HCEC 1CT (cell line): Measurements from ENCODE around the gene CCP110.

Source experiments
- DNase-seq: peaks from one replicate; pipeline ENCODE4 v3.0.0-alpha.2; 2017

The CCP110 gene

DNA sequence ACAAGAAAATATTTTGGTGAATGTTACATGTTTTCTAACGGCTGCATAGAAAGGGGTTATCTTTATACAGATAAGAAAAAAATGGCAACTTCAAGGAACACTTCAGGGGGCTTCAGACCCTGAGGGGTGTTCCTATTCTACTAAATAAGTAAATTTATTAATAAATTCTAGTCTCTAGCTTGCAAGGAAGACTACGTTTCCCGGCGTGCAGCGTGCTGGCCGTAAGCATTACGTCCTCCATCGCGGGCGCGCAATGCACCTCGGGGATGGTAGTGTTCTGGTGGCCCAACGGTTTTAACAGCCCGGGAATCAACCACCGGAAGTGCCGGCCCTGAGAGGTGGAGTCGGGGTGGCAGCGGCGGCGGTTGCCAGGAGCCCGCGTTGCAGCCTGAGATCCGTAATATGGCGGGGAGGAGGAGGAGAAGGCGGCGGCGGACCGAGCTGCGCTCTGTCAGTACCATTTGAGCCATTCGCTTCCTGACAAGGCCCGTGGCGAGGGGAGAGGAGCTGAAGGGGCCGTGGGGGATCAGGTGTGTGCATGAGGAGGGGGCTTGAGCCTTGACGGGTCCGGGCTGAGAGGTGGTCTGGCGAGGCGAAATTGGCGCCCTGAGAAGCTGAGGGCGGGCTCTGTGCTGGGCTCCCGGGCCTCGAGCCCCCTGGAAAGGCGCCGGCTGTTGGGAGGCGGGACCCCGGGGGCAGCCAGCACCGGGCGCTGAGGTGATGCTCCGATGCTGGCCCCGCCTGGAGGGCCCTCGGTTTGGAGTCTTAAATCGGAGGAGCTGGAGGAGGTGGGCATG is at the start of gene CCP110:
Gene CCP110 (plus strand): TSS at position 384 of the 797 bp plus-strand sequence. CDS start 3,940 bp downstream, outside the sequence.
- DNase-seq = peak; percentile 96

- DNase-seq = no peak
These were observed 49.1 kb upstream of the CCP110 start for GRCh38 chr16:19474617-19475016.

DNA sequence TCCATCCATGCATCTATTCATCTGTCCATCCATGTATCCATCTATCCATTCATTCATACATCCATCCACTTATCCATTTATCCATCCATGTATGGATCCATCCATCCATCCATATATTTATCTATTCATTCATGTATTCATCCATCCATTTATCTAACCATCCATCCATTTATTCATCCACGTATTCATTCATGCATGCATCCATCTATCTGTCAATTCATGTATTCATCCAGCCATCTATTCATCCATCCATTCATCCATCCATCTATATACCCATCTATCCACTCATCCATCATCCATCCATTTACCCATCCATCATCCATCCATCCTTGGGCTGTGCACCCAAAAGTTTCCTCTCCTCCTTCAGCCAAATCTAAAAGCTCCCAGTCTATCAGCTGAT is 45.2 kb upstream of the CCP110 start:
- no peak for DNase-seq

- DNase-seq = no peak
These were observed 44.4 kb upstream of the CCP110 start for GRCh38 chr16:19479302-19479721.

GRCh38 chr16:19481296-19481695 is 42.4 kb upstream of the CCP110 start:
- DNase-seq = no peak

GRCh38 chr16:19481769-19482168 is 42.0 kb upstream of the CCP110 start:
- no peak for DNase-seq

DNA sequence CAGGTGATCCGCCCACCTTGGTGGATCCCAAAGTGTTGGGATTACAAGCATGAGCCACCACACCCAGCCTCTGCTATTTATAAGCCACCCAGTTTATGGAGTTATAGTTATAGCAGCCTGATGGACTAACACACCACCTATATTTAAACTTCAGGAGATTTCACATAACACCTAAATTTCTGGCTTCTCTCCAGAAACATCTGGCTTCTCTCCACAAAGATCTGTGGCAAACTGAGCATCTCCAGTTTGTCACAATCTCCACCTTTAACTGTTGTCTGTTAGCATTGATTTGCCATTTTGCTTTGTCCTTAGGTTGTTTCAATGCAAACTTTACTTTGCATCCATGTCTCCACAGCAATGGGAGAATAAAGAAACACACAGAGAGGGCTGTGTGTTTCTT is 41.5 kb upstream of the CCP110 start:
- no peak for DNase-seq

- DNase-seq = no peak
These were observed 39.6 kb upstream of the CCP110 start for GRCh38 chr16:19484096-19484495.

DNA sequence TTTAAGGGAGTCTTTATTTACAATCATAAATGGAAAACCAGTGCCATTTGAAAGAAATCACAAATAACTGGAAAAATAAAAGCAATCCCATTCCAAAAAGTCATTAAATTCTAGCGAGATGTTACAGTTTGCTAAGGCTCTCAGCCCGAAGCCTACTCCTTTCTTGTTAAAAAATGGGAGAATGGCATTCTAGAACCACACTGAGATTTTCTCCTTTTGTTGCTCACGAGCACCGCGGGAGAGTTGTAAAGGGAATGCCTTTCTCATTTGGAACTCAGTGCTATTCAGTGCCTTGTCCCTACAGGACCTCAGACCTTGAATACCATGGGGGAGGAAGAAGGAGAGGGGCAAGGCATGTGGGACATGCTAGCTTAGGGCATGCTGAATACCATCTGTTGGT is 38.1 kb upstream of the CCP110 start:
- DNase-seq = no peak

DNA sequence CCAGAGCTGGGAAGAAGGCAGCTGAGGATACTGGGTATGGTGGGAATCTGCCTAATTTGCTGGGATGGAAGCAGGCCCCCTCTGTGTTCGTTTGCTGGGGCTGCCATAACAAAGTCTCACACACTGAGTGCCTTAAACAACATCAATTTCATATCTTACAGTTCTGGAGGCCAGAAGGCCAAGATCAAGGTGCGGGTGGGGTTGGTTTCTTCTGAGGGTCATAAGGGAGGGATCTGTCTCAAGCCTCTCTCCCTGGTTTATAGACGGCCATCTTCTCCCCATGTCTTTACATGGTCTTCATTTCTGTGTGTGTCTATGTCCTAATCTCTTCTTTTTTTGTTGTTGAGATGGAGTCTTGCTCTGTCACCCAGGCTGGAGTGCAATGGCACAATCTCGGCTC is 37.7 kb upstream of the CCP110 start:
- no peak for DNase-seq

DNA sequence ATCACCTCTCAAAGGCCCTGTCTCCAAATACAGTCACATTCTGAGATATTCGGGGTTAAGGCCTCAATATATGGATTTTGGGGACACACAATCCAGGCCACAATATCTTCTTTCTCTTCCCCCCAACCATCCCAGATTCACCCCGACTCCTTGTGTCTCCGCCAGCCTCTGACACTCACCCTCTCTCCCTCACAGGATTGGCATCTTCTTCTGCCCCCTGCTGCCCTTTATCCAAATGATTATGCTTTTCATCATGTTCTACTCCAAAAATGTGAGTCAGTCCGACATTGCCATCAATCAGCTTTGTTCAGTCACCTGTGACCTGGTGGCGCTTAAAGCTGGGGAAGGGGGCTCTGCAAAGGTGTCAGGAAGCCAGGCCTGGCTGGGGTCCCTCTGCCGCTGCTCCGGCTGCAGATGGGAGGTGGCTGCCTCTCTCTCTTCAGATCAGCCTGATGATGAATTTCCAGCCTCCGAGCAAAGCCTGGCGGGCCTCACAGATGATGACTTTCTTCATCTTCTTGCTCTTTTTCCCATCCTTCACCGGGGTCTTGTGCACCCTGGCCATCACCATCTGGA is 36.9 kb upstream of the CCP110 start:
- no peak for DNase-seq

GRCh38 chr16:19488213-19488640 is 35.5 kb upstream of the CCP110 start:
- no peak for DNase-seq

GRCh38 chr16:19490619-19491018 is 33.1 kb upstream of the CCP110 start:
- no peak for DNase-seq

DNA sequence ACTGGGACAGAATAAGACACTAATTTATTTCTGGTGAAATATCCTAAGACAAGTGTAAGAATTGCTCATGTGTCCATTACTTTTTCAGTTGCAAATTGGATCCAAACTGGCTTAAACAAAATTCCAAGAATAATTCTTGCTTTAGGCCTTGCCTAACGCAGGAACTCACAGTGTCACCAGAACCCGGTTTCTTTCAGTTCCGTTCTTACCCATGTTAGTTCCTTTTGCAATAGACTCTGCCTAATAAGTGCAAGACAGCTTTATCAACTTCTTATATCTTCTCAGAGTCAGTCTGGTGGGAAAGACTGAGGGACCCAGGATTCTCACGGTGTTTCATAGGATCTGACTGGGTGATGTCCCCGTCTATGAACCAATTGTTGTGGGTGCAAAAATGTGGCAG is 26.6 kb upstream of the CCP110 start:
- no peak for DNase-seq

- DNase-seq = no peak
These were observed 24.7 kb upstream of the CCP110 start for GRCh38 chr16:19499006-19499405.

GRCh38 chr16:19499481-19499880 is 24.3 kb upstream of the CCP110 start:
- no peak for DNase-seq

DNA sequence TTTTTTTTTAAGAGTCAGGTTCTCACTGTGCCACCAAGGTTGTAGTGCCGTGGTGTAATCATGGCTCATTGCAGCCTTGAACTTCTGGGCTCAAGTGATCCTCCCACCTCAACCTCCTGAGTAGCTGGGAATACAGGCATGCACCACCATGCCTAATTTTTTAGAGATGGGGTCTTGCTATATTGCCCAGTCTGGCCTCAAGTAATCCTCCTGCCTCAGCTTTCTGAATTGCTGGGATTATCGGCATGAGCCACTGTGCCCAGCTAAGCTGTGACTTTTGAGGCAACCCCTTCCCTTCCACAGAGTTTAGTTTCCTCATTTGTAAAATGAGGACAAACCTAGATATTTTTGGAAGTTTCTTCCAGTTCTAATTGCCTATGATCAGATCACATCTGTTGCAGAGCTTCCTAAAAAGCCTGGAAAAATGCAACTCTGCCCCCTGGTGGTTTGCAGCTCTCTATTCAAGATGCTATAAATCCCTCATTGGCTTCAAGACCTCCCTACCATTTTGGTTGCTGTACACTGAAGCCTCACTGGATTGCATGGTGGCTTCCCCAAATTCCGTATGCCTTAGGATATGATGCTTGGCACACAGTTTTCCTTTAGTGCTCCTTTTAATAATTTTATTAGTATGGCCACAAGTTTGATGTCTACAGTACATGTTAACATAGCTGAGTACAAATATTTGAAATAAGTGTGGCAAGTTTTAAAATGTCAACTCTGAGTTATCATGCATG is 21.2 kb upstream of the CCP110 start:
- peak; percentile 65 for DNase-seq

GRCh38 chr16:19503461-19504075 is 20.2 kb upstream of the CCP110 start:
- DNase-seq = no peak

DNA sequence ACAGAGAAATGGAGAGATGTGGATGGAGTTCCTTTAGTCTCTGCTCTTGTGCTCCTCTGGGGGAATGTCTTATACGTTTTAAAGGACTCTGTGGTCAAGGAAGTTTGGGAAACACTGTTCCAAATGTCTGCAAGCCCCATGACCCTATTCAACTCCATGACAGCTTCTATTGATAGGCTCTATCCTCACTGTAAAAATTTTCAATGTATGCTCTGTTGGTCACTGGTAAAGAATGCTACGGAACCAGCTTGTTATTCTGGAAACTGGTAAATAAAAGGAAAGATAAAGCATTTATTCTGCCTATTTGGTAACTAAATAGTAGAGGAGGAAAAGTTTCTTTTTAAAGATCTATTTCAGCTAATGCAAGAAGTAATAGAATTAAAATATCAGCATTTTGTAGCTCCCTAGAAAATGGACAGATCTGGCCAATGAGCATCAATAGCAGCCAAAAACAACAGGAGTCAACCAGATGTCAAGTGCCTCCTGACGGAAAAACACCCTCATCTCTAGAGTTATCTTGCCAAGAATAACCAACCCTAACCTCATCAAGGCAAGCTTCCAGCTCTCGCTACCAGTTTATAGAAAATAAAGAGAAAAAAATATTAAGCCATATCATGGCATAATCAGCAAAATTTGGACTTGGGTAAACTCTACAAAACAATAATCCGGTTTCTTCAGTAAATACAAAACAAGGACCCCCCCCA is 18.0 kb upstream of the CCP110 start:
- no peak for DNase-seq

GRCh38 chr16:19506965-19507364 is 16.8 kb upstream of the CCP110 start:
- DNase-seq = no peak

DNA sequence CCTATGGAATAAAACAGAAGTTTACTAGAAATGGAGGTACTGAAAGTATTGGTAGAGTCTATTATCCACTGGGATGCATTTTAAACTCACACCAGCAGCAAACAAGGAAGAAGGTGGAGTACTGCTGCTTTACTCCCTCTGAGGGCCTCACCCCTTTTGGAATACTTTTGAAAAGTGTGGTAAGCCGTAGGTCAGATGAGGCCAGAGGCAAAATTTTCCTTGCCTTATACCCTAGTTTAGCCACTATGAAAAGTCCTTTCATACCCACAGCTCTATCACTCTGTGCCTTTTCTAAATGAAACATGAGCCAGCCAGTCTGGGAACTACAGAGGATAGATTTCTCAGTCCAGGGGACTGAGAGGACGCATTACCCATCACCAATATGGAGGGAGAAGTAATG is 15.9 kb upstream of the CCP110 start:
- no peak for DNase-seq

GRCh38 chr16:19512297-19512696 is 11.4 kb upstream of the CCP110 start:
- no peak for DNase-seq
